Measurements from ENCODE around the gene LMF1. TPM values are rescaled to one million over a fixed set of nuclear protein-coding genes. Genes with fewer than 3 reads are reported as not detected.
A peak's percentile ranks its signal among the peaks of the same experiment; 100 is the strongest.

The LMF1 gene
- total RNA-seq, 1 donor from 2014 or later, result 2.1 TPM

DNA sequence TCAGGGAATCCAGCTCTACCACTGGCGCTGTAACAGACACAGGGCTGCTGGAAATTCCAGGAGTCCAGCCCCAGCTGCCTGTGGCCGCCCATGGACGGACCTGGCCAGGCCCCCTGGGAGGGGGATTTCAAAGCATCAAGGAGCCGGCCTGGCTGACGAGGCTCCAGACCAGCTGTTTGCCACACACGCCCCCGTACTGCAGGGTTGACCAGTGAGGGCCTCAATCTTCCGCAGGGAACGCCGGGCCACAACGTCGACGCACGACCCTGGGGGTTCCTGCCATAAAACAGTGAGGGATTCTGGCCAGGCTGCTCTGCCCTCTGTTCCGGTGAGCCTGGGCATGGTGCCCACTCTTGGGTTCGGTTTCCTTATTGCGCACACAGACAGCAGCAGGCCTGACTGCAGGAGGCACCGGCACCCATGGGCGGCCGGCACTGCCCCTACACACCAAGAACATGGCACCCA lies 3.7 kb downstream of the LMF1 start:
- no peak for DNase-seq (ENCODE audit: low read depth)
- no peaks in the 10 kb centered on the region for H3K27me3 ChIP-seq (ENCODE audit: control insufficient read depth, insufficient read depth, low read length)
- no peak for FAIRE-seq
- H3K4me3 ChIP-seq (ENCODE audit: low read depth, low read length), result no peak overlapping the region
- no peak for TF ChIP-seq CTCF (IDR thresholded peaks at IDR 0.05; ENCODE audit: insufficient read depth, low read length, severe bottlenecking)
- no peaks in the 10 kb centered on the region for H3K36me3 ChIP-seq (ENCODE audit: control insufficient read depth, insufficient read depth, low read length)

DNA sequence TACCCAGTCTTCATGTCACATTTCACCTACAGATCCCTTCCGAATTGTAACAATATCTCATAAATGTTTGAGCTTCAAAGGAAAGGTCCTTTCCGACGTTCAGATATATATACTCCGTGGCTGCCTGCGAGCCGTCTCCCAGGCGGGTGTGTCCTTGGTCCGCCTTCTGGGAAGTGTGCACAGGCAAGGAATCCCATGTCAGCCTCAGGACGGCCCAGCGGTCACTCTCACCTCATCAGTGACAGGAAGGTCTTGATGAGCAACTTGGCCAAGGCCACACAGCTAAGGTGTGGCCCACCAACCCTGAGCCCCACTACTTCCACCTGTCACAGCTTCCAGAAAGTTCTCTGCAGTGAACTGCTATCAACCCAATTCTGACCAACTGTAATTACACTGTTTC lies 4.3 kb downstream of the LMF1 start:
- Histone ChIP-seq H3K4me3 (ENCODE audit: low read depth, low read length) (no peak overlapping the region), H3K27me3 (ENCODE audit: control insufficient read depth, insufficient read depth, low read length) (no peaks in the 10 kb centered on the region), H3K36me3 (ENCODE audit: control insufficient read depth, insufficient read depth, low read length) (no peaks in the 10 kb centered on the region)
- FAIRE-seq, result no peak
- no peak for TF ChIP-seq CTCF (IDR thresholded peaks at IDR 0.05; ENCODE audit: insufficient read depth, low read length, severe bottlenecking)
- no peak for DNase-seq (ENCODE audit: low read depth)

DNA sequence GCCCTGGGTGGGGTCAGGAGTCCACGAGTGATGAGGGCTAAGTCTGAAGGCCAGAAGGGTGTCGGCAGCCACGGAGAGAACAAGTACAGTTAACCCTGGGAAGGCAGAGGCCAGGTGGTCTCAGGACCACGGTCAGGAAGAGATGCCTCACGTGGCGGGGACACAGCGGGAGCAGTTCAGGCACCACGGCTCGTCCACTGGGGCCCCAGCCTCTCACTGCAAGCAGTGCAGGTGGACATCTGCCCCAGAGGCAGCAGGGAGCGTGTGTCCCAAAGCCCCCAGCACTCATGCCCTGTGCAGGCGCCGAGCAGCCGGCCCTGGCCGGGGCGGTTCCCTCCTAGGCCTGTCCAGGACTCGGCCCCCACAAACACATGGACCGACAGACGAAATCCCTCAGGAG lies 4.7 kb downstream of the LMF1 start:
- H3K27me3 ChIP-seq (ENCODE audit: control insufficient read depth, insufficient read depth, low read length), result no peaks in the 10 kb centered on the region
- H3K36me3 ChIP-seq (ENCODE audit: control insufficient read depth, insufficient read depth, low read length), result no peaks in the 10 kb centered on the region
- FAIRE-seq (no peak), DNase-seq (ENCODE audit: low read depth) (no peak)
- no peak overlapping the region for H3K4me3 ChIP-seq (ENCODE audit: low read depth, low read length)
- TF ChIP-seq CTCF (IDR thresholded peaks at IDR 0.05; ENCODE audit: insufficient read depth, low read length, severe bottlenecking), result no peak

- Histone ChIP-seq H3K27me3 (ENCODE audit: control insufficient read depth, insufficient read depth, low read length) (no peaks in the 10 kb centered on the region), H3K4me3 (ENCODE audit: low read depth, low read length) (no peak overlapping the region), H3K36me3 (ENCODE audit: control insufficient read depth, insufficient read depth, low read length) (no peaks in the 10 kb centered on the region)
- DNase-seq (ENCODE audit: low read depth) (no peak), FAIRE-seq (no peak)
- TF ChIP-seq CTCF (IDR thresholded peaks at IDR 0.05; ENCODE audit: insufficient read depth, low read length, severe bottlenecking), result no peak
These were observed 5.3 kb downstream of the LMF1 start for GRCh38 chr16:965487-965886.

DNA sequence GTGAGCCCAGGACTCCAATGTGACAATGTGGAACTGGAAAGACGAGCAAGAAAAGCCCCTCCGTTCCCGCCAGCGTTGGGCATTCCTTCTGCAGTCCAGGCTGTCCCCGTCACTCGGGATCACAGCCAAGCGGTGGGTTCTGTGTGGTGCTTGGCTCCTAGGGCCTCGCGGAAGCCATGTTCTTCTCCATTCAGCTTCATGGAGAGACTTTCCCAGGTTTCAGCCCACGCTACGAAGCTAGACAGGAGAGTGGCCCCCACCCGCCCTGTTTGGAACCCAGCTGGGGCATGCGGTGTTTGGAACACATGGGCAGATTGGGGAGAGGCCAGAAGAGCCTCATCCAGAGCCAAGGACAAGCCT lies 5.8 kb downstream of the LMF1 start:
- no peak overlapping the region for H3K4me3 ChIP-seq (ENCODE audit: low read depth, low read length)
- no peak for TF ChIP-seq CTCF (IDR thresholded peaks at IDR 0.05; ENCODE audit: insufficient read depth, low read length, severe bottlenecking)
- no peaks in the 10 kb centered on the region for H3K36me3 ChIP-seq (ENCODE audit: control insufficient read depth, insufficient read depth, low read length)
- no peaks in the 10 kb centered on the region for H3K27me3 ChIP-seq (ENCODE audit: control insufficient read depth, insufficient read depth, low read length)
- FAIRE-seq (no peak), DNase-seq (ENCODE audit: low read depth) (no peak)

DNA sequence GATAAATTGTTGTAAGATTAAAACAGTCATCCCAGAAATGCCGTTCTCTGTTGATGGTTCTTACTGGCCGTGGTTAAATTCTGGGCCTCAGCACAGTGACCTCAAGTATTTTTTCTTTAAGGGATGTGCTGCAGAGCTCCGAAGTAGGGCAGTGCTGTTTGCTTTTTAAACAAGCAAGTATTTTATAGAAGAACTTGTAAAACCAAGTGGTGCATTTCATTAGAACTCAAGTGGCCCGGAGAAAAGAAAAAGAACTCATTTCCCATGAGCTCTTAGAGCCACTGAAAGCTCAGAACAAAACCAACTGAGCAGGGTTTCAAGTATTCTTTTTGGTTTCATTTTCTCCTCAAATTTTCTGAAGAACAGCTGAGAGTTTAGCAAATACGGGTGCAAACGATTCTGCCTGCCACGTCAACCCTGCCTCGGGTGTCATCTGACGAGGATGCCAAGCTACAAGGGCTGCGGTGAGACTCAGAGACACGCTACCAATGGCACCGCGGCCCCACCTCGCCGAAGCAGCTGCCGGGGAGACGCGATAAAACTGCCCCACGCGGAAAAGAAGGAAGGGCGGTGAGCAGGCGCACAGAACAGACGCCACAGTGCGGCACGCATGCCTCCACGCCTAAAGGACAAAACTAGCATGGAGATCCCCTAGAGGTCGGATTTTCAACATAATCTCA lies 6.3 kb downstream of the LMF1 start:
- Histone ChIP-seq H3K27me3 (ENCODE audit: control insufficient read depth, insufficient read depth, low read length) (no peaks in the 10 kb centered on the region), H3K4me3 (ENCODE audit: low read depth, low read length) (peak overlapping the region; percentile 22), H3K36me3 (ENCODE audit: control insufficient read depth, insufficient read depth, low read length) (no peaks in the 10 kb centered on the region)
- DNase-seq (ENCODE audit: low read depth) (peak; percentile 30), FAIRE-seq (no peak)
- TF ChIP-seq CTCF (IDR thresholded peaks at IDR 0.05; ENCODE audit: insufficient read depth, low read length, severe bottlenecking), result no peak
